Measurements from ENCODE around the gene CFAP57.

CFAP57 gene

GRCh38 chr1:43275826-43276620 lies 103.9 kb downstream of the CFAP57 start:
- no peak for TF ChIP-seq CTCF (conservative IDR thresholded peaks at IDR 0.05; ENCODE audit: low read length)
- TF ChIP-seq EZH2phosphoT487 (IDR thresholded peaks at IDR 0.05; ENCODE audit: borderline replicate concordance): no peak
- H3K27me3 ChIP-seq (ENCODE audit: insufficient read depth, low read length, poor library complexity, severe bottlenecking): peaks cover 75% of the 10 kb centered on the region
- peaks cover 8% of the 10 kb centered on the region for H3K4me1 ChIP-seq (ENCODE audit: insufficient read depth, low read length, poor library complexity, severe bottlenecking)
- no peaks in the 10 kb centered on the region for H3K9me2 ChIP-seq (replicated peaks; ENCODE audit: low read depth, low read length)
- H3K36me3 ChIP-seq (ENCODE audit: insufficient read depth, low read length): no peaks in the 10 kb centered on the region
- H3K9ac ChIP-seq (ENCODE audit: low read depth, low read length, poor library complexity, severe bottlenecking): no peak overlapping the region
- no peaks in the 10 kb centered on the region for H3F3A ChIP-seq (ENCODE audit: low read depth)
- no peaks in the 10 kb centered on the region for H4K20me1 ChIP-seq (ENCODE audit: insufficient read depth, low read length, poor library complexity, severe bottlenecking)
- no peak overlapping the region for H2AFZ ChIP-seq (ENCODE audit: low read length)
- no peaks in the 10 kb centered on the region for H3K79me2 ChIP-seq (ENCODE audit: insufficient read depth, low read length)
- no peak overlapping the region for H3K4me3 ChIP-seq (ENCODE audit: low read length, poor library complexity, severe bottlenecking)
- H3K9me3 ChIP-seq (ENCODE audit: insufficient read depth, low read depth, low read length): no peaks in the 10 kb centered on the region
- H3K4me2 ChIP-seq (ENCODE audit: low read depth, low read length, poor library complexity, severe bottlenecking): no peak overlapping the region

- H3K4me3 ChIP-seq (ENCODE audit: low read length, poor library complexity, severe bottlenecking): no peak overlapping the region
- H3K9me2 ChIP-seq (replicated peaks; ENCODE audit: low read depth, low read length): no peaks in the 10 kb centered on the region
- no peak for TF ChIP-seq EZH2phosphoT487 (IDR thresholded peaks at IDR 0.05; ENCODE audit: borderline replicate concordance)
- no peak for TF ChIP-seq CTCF (conservative IDR thresholded peaks at IDR 0.05; ENCODE audit: low read length)
- H3K9ac ChIP-seq (ENCODE audit: low read depth, low read length, poor library complexity, severe bottlenecking): no peak overlapping the region
- H4K20me1 ChIP-seq (ENCODE audit: insufficient read depth, low read length, poor library complexity, severe bottlenecking): no peaks in the 10 kb centered on the region
- H3F3A ChIP-seq (ENCODE audit: low read depth): no peaks in the 10 kb centered on the region
- no peak overlapping the region for H3K4me2 ChIP-seq (ENCODE audit: low read depth, low read length, poor library complexity, severe bottlenecking)
- no peaks in the 10 kb centered on the region for H3K36me3 ChIP-seq (ENCODE audit: insufficient read depth, low read length)
- no peak overlapping the region for H2AFZ ChIP-seq (ENCODE audit: low read length)
- no peaks in the 10 kb centered on the region for H3K9me3 ChIP-seq (ENCODE audit: insufficient read depth, low read depth, low read length)
- no peaks in the 10 kb centered on the region for H3K79me2 ChIP-seq (ENCODE audit: insufficient read depth, low read length)
- H3K27me3 ChIP-seq (ENCODE audit: insufficient read depth, low read length, poor library complexity, severe bottlenecking): peaks cover 68% of the 10 kb centered on the region
- peaks cover 8% of the 10 kb centered on the region for H3K4me1 ChIP-seq (ENCODE audit: insufficient read depth, low read length, poor library complexity, severe bottlenecking)
These were observed 104.5 kb downstream of the CFAP57 start for GRCh38 chr1:43276673-43277072.

- H3K9ac ChIP-seq (ENCODE audit: low read depth, low read length, poor library complexity, severe bottlenecking): no peak overlapping the region
- H3F3A ChIP-seq (ENCODE audit: low read depth): no peaks in the 10 kb centered on the region
- H3K27me3 ChIP-seq (ENCODE audit: insufficient read depth, low read length, poor library complexity, severe bottlenecking): peaks cover 62% of the 10 kb centered on the region
- H2AFZ ChIP-seq (ENCODE audit: low read length): no peak overlapping the region
- no peak overlapping the region for H3K4me3 ChIP-seq (ENCODE audit: low read length, poor library complexity, severe bottlenecking)
- no peaks in the 10 kb centered on the region for H4K20me1 ChIP-seq (ENCODE audit: insufficient read depth, low read length, poor library complexity, severe bottlenecking)
- H3K9me3 ChIP-seq (ENCODE audit: insufficient read depth, low read depth, low read length): no peaks in the 10 kb centered on the region
- H3K79me2 ChIP-seq (ENCODE audit: insufficient read depth, low read length): no peaks in the 10 kb centered on the region
- H3K4me2 ChIP-seq (ENCODE audit: low read depth, low read length, poor library complexity, severe bottlenecking): no peak overlapping the region
- no peaks in the 10 kb centered on the region for H3K9me2 ChIP-seq (replicated peaks; ENCODE audit: low read depth, low read length)
- TF ChIP-seq CTCF (conservative IDR thresholded peaks at IDR 0.05; ENCODE audit: low read length): no peak
- no peak for TF ChIP-seq EZH2phosphoT487 (IDR thresholded peaks at IDR 0.05; ENCODE audit: borderline replicate concordance)
- peaks cover 8% of the 10 kb centered on the region for H3K4me1 ChIP-seq (ENCODE audit: insufficient read depth, low read length, poor library complexity, severe bottlenecking)
- no peaks in the 10 kb centered on the region for H3K36me3 ChIP-seq (ENCODE audit: insufficient read depth, low read length)
These were observed 105.2 kb downstream of the CFAP57 start for GRCh38 chr1:43277116-43277876.
